SU-DHL-6 (cell line): ENCODE results near the gene CNOT11.

Source experiments
- EZH2phosphoT487 ChIP-seq: fragments of 200-600 bp; sonication (generic), shearing (Covaris generic); conservative IDR thresholded peaks from 2 replicates; pipeline ENCODE4 v1.6.1; 2018; ENCODE audit warnings: mild to moderate bottlenecking, antibody characterized with exemption, low read length, moderate library complexity, mixed read lengths
- TF ChIP-seq, protein P1 (sequence below): fragments of 200-600 bp; sonication (generic); IDR thresholded peaks from one replicate; pipeline ENCODE4 v1.5.1; 2017; ENCODE audit warnings: antibody characterized with exemption, mild to moderate bottlenecking, low read length, moderate library complexity; ENCODE audit not compliant: insufficient read depth, poor library complexity, severe bottlenecking

DNA sequence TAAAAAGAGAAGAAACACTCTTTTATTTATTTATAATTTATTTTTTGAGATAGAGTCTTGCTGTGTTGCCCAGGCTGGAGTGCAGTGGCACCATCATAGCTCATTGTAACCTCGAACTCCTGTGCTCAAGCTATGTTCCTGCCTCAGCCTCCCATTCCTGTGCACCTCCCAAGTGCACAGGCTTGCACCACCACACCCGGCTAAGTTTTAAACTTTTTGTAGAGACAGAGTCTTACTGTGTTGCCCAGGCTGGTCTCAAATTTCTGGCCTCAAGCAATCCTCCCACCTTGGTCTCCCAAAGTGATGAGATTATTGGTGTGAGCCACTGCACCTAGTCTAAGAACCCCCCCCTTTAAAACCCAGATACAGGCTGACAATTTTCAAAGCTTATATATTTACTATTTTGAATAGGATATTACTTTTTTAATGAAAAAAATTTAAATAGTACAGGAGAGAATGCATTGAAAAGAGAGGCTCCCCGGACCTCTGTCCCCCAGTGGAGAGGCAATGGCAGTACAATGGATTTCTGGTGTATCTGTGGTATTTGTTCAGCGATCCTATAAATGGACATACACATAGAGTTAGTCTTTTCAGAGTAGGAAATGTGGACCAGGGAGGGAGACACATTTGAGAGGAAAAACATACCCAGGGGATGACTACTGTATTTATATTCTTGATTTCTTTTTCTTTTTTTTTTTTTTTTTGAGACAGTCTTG lies 48.1 kb upstream of the CNOT11 start:
- TF ChIP-seq, protein P1, sequence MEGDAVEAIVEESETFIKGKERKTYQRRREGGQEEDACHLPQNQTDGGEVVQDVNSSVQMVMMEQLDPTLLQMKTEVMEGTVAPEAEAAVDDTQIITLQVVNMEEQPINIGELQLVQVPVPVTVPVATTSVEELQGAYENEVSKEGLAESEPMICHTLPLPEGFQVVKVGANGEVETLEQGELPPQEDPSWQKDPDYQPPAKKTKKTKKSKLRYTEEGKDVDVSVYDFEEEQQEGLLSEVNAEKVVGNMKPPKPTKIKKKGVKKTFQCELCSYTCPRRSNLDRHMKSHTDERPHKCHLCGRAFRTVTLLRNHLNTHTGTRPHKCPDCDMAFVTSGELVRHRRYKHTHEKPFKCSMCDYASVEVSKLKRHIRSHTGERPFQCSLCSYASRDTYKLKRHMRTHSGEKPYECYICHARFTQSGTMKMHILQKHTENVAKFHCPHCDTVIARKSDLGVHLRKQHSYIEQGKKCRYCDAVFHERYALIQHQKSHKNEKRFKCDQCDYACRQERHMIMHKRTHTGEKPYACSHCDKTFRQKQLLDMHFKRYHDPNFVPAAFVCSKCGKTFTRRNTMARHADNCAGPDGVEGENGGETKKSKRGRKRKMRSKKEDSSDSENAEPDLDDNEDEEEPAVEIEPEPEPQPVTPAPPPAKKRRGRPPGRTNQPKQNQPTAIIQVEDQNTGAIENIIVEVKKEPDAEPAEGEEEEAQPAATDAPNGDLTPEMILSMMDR: no peak
- no peak for TF ChIP-seq EZH2phosphoT487
